Smooth muscle cell (in vitro differentiated cells): ENCODE data around the gene SLC12A8. TPM values are rescaled to one million over a fixed set of nuclear protein-coding genes. Genes with fewer than 3 reads are reported as not detected.

ENCODE experiments used
- DNase-seq: peaks from one replicate; lab custom pipeline; 2025; ENCODE audit not compliant: unreplicated experiment; lab: John Stamatoyannopoulos, UW
- H2AFZ ChIP-seq: fragments of 200-600 bp; sonication (generic); 2 replicates; pipeline ENCODE4 v1.6.0; 2016; ENCODE audit warnings: antibody characterized with exemption, low read depth, mild to moderate bottlenecking
- H3F3A ChIP-seq: fragments of 200-600 bp; sonication (generic); 2 replicates; pipeline ENCODE4 v1.6.0; 2017; ENCODE audit warnings: antibody characterized with exemption, low read depth
- H3K27ac ChIP-seq: fragments of 200-600 bp; sonication (generic); 2 replicates; pipeline ENCODE4 v1.5.1; 2016; ENCODE audit warnings: low read depth, mild to moderate bottlenecking
- H3K27me3 ChIP-seq: fragments of 200-600 bp; sonication (generic); 2 replicates; pipeline ENCODE4 v1.6.1; 2016; ENCODE audit warnings: low read depth, mild to moderate bottlenecking
- H3K36me3 ChIP-seq: fragments of 200-600 bp; sonication (generic); 2 replicates; pipeline ENCODE4 v1.5.1; 2016; ENCODE audit warnings: low read depth
- H3K4me1 ChIP-seq: fragments of 200-600 bp; sonication (generic); 2 replicates; pipeline ENCODE4 v1.5.1; 2016; ENCODE audit warnings: low read depth
- H3K4me2 ChIP-seq: fragments of 200-600 bp; sonication (generic); 2 replicates; pipeline ENCODE4 v1.6.0; 2016; ENCODE audit warnings: mild to moderate bottlenecking
- H3K4me3 ChIP-seq: fragments of 200-600 bp; sonication (generic); 2 replicates; pipeline ENCODE4 v1.5.1; 2016; ENCODE audit warnings: mild to moderate bottlenecking
- H3K79me2 ChIP-seq: fragments of 200-600 bp; sonication (generic); 2 replicates; pipeline ENCODE4 v1.6.0; 2016; ENCODE audit warnings: low read depth, mild to moderate bottlenecking
- H3K9ac ChIP-seq: fragments of 200-600 bp; sonication (generic); 2 replicates; pipeline ENCODE4 v1.6.0; 2016; ENCODE audit warnings: low read depth
- H3K9me3 ChIP-seq: fragments of 200-600 bp; sonication (generic); replicated peaks from 2 replicates; pipeline ENCODE4 v1.5.1; 2016; ENCODE audit warnings: low read depth
- H4K20me1 ChIP-seq: fragments of 200-600 bp; sonication (generic); 2 replicates; pipeline ENCODE4 v1.6.0; 2016; ENCODE audit warnings: low read depth
- CTCF ChIP-seq: fragments of 200-600 bp; sonication (generic); IDR thresholded peaks from 2 replicates; pipeline ENCODE4 v1.5.1; 2017; ENCODE audit warnings: borderline replicate concordance, mild to moderate bottlenecking, antibody characterized with exemption; ENCODE audit not compliant: insufficient read depth, poor library complexity, severe bottlenecking
- WGBS: methylation state at CpG from one replicate; pipeline ENCODE4 v1.1.7; 2016; ENCODE audit warnings: low lambda C conversion rate; 5-methylcytosine and 5-hydroxymethylcytosine counted together
- polyA plus RNA-seq: library from polyadenylated mRNA; unstranded; fragments of >200 nt; fragmentation: Nextera tagmentation; extraction: Ambion mirVana; gene quantifications from 2 replicates; pipeline ENCODE4 v1.2.1, GENCODE V29; 2016
- total RNA-seq: library from RNA; depleted of rRNA; stranded (reverse); fragments of >200 nt; gene quantifications from 2 replicates; pipeline ENCODE4 v1.2.3, GENCODE V29; 2014

SLC12A8 gene
- total and polyA plus RNA-seq, 2 experiments from 2014 or later, result 28.5 to 54.3 TPM

- H3K9me3 ChIP-seq, result no peaks in the 10 kb centered on the region
- no peaks in the 10 kb centered on the region for H3K36me3 ChIP-seq
- H3K27ac ChIP-seq, result no peak overlapping the region
- 72% methylated on average over 3 of the region's 3 CpGs for WGBS
- H3K4me3 ChIP-seq, result no peak overlapping the region
- H3K79me2 ChIP-seq, result peaks cover 19% of the 10 kb centered on the region
- H3F3A ChIP-seq, result peaks cover 25% of the 10 kb centered on the region
- H3K27me3 ChIP-seq, result no peaks in the 10 kb centered on the region
- H3K4me2 ChIP-seq, result no peak overlapping the region
- H2AFZ ChIP-seq, result no peak overlapping the region
- peaks cover 15% of the 10 kb centered on the region for H4K20me1 ChIP-seq
- no peak for TF ChIP-seq CTCF
- DNase-seq, result no peak
- H3K9ac ChIP-seq, result no peak overlapping the region
- H3K4me1 ChIP-seq, result peaks cover 20% of the 10 kb centered on the region
Measured at GRCh38 chr3:125058529-125058928, 154.0 kb downstream of the SLC12A8 start.

- H3K36me3 ChIP-seq, result no peaks in the 10 kb centered on the region
- peaks cover 31% of the 10 kb centered on the region for H3F3A ChIP-seq
- H3K27ac ChIP-seq, result peak overlapping the region; percentile 65
- peak overlapping the region; percentile 85 for H3K4me2 ChIP-seq
- 56% methylated on average over 3 of the region's 3 CpGs for WGBS
- DNase-seq, result no peak
- H3K4me3 ChIP-seq, result no peak overlapping the region
- no peak overlapping the region for H3K9ac ChIP-seq
- peaks cover 25% of the 10 kb centered on the region for H3K79me2 ChIP-seq
- no peaks in the 10 kb centered on the region for H3K9me3 ChIP-seq
- peaks cover 29% of the 10 kb centered on the region for H3K4me1 ChIP-seq
- no peak for TF ChIP-seq CTCF
- H4K20me1 ChIP-seq, result peaks cover 27% of the 10 kb centered on the region
- no peaks in the 10 kb centered on the region for H3K27me3 ChIP-seq
- no peak overlapping the region for H2AFZ ChIP-seq
Measured at GRCh38 chr3:125057186-125057850, 155.2 kb downstream of the SLC12A8 start.

DNA sequence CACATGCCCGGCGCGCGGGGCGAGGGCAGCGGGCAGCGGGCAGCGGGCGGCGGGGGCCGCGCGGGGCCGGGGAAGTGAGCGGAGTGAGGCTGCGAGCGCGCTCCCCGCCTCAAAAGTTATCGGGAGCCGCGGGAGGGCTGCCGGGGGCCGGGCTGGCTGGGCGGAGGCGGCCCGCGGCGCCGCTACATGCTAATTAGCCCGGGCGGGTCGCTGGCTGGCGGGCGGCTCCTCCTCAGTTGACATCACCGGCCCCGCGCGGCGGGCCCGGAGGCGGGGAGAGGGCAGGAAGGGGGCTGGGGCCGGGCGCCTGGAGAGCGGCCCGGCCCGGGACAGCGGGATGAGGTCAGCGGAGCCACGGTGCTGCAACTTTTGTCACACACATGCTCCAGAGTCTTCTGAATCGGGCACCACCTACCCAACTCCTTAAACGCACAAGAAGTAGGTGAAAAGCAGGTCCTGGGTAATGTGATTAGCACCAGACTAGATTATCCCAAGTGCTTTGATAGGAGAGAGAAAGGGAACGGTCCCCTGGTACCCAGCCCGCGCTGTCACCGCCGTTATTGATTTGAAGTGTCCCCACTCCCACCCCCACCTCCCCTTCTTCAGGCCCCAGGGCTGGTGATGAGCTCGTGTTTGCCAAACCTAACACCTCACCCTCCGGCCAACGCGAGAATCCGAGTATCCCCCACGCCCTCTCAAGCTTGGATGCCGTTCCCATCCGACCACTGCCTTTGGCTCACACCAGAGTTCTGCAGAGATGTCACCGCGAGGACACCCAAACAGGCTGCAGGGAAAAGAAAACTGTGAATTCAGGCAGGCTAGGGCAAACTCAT lies 156.4 kb downstream of the SLC12A8 start, which contains the start of gene HEG1:
TSS of gene HEG1 (minus strand) at position 85 of the 833 bp plus-strand sequence. CDS start 107 bp downstream, outside the sequence.
- H3K9ac ChIP-seq, result peak within 1 kb of the TSS; percentile 67
- no peak for TF ChIP-seq CTCF
- no peaks in the 10 kb centered on the region for H3K36me3 ChIP-seq
- peaks cover 41% of the 10 kb centered on the region for H3K4me1 ChIP-seq
- H3F3A ChIP-seq, result peaks cover 41% of the 10 kb centered on the region
- H3K4me2 ChIP-seq, result peak within 1 kb of the TSS; percentile 92
- no peaks in the 10 kb centered on the region for H3K9me3 ChIP-seq
- WGBS, result 3% methylated on average over 22 of the region's 67 CpGs
- H2AFZ ChIP-seq, result no peak within 1 kb of the TSS
- DNase-seq, result peak; percentile 72
- H3K4me3 ChIP-seq, result peak within 1 kb of the TSS; percentile 83
- H3K27me3 ChIP-seq, result no peaks in the 10 kb centered on the region
- peaks cover 29% of the 10 kb centered on the region for H3K79me2 ChIP-seq
- H4K20me1 ChIP-seq, result peaks cover 39% of the 10 kb centered on the region
- peak within 1 kb of the TSS; percentile 82 for H3K27ac ChIP-seq
